Activated CD8-positive, alpha-beta T cell treated with anti-CD3 and anti-CD28 coated beads, Interleukin-2, amount 10 ng/mL, durations not matched to agents 7 days and 5 days (primary cell): ENCODE data around the gene ASS1. TPM values are rescaled to one million over a fixed set of nuclear protein-coding genes. Genes with fewer than 3 reads are reported as not detected.
A peak's percentile ranks its signal among the peaks of the same experiment; 100 is the strongest.

Source experiments
- ATAC-seq: fragments of 150-1000 bp; cut with Tn5 transposase; one replicate; pipeline ENCODE4 v1.10.0; 2021; ENCODE audit warnings: moderate library complexity
- CTCF ChIA-PET: fragments of 350-600 bp; sonication (Branson Sonifier 250); formaldehyde crosslinking; loops from one replicate; lab custom pipeline; 2021; ENCODE audit warnings: antibody characterized with exemption; lab: Charles Lee
- POLR2A ChIA-PET: fragments of 350-600 bp; sonication (Branson Sonifier 250); formaldehyde crosslinking; loops from one replicate; lab custom pipeline; 2021; ENCODE audit warnings: antibody characterized with exemption; lab: Charles Lee
- DNase-seq: peaks from one replicate; pipeline ENCODE4 v3.0.0-alpha.2; 2020
- H3K27ac Mint-ChIP-seq: one replicate; pipeline ENCODE4 v1.8.0; 2021; ENCODE audit warnings: mild to moderate bottlenecking, mixed read lengths
- H3K27me3 Mint-ChIP-seq: one replicate; pipeline ENCODE4 v1.8.0; 2021; ENCODE audit warnings: low read depth, mixed read lengths
- H3K36me3 Mint-ChIP-seq: one replicate; pipeline ENCODE4 v1.8.0; 2021; ENCODE audit warnings: low read depth, mixed read lengths
- H3K4me1 Mint-ChIP-seq: one replicate; pipeline ENCODE4 v1.8.0; 2021; ENCODE audit warnings: low read depth, mixed read lengths
- H3K4me3 Mint-ChIP-seq: one replicate; pipeline ENCODE4 v1.8.0; 2021; ENCODE audit warnings: mild to moderate bottlenecking, mixed read lengths
- H3K9me3 Mint-ChIP-seq: one replicate; pipeline ENCODE4 v1.8.0; 2022; ENCODE audit warnings: mixed read lengths; ENCODE audit not compliant: insufficient read depth
- total RNA-seq, 2 experiments: library from RNA; stranded (reverse); gene quantifications; one replicate each; pipeline ENCODE4 v1.2.3, GENCODE V29; 2021

Gene ASS1
- total RNA-seq, 2 experiments from 2014 or later = 1.8 to 3.1 TPM

DNA sequence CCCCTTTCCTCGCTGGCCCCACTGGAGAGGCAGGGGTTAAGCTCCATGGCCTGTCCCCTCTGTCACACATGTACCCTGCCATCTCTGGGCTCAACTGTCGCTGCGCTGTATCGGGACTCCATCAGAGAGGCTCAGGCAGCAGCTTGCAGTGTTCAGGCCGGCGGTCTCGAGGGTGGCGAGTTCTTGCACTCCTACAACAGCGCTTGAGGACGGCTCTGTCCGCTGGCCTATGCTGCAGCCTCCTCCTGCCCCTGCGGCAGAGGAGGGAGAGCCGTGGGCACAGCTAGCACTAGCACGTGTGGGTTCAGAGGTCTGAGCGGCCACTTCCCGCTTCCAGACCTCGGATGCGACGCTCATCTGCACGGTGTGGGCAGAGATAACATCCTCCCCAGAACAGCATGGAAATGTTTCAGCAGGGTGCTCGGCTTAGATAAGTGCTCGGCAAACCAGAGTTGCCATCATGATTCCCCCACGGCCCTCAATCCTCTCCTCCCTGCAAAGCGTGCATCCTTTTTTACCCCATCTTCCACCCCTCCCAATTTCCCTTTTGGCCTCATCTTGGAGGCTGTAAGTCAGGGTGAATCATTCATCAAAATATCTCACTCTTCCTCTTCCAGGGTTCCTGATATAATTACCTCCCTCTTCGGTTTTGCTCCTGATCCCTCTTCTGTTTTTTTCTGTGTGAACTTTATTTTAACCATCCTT is 92.7 kb downstream of the ASS1 start:
- H3K27me3 Mint-ChIP-seq = peaks cover 54% of the 10 kb centered on the region
- peaks cover 6% of the 10 kb centered on the region for H3K4me1 Mint-ChIP-seq
- no peak overlapping the region for H3K4me3 Mint-ChIP-seq
- CTCF ChIA-PET = no interaction called here
- no peaks in the 10 kb centered on the region for H3K36me3 Mint-ChIP-seq
- H3K27ac Mint-ChIP-seq = no peak overlapping the region
- ATAC-seq (peak; percentile 39), DNase-seq (no peak)
- POLR2A ChIA-PET = no interaction called here
- H3K9me3 Mint-ChIP-seq = no peaks in the 10 kb centered on the region

DNA sequence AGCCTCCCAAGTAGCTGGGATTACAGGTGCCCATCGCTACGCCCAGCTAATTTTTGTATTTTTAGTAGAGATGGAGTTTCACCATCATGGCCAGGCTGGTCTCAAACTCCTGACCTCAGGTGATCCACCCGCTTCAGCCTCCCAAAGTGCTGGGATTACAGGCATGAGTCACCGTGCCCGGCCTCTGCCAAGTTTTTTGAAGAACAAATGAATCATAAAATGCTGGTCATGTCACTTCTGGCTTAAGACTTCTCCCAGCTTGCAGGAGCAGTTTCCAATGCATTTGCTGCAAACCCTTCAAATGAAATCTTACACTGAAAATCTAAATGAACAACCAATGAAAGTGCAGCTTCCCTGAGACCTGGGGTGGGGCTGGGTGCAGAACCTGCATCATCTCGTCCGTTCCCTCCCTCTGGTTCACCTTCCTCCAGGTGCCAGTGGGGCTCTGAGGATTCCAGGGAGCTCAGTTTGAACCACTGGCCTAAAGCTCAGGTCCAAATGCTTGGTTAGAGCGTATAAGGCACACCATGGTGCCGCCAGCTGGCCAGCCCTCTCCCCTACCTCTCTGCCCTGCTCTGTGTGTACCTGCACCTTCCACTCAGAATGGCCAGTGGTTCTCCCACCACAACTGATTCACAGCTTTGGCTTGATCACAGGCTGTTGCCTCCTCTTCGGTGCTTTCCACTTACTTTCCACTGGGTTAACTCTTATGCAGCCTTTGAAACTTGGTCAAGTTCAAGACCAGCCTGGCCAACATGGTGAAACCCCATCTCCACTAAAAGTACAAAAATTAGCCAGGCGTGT is 94.9 kb downstream of the ASS1 start:
- CTCF ChIA-PET = no interaction called here
- H3K27me3 Mint-ChIP-seq = peaks cover 48% of the 10 kb centered on the region

DNA sequence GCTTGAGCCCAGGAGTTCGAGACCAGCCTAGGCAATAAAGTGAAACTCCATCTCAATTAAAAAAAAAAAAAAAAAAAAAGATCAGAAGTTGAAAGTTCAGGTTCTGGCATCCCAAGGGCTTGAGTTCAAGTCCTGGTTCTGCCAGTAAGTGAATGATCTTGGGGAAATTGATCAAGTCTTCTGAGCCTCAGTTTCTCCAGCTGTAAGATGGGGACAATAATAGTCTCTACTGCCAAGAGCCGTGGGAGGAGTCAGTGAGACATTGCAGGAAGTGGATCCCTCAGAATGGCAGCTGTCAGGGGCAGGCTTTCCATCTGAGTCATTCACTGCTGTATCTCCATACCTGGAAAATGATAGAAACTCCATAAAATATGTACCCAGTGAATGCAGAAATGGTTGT is 96.8 kb downstream of the ASS1 start:
- peaks cover 6% of the 10 kb centered on the region for H3K4me1 Mint-ChIP-seq
- ChIA-PET POLR2A (no interaction called here), CTCF (no interaction called here)
- H3K27me3 Mint-ChIP-seq = peaks cover 38% of the 10 kb centered on the region
- H3K27ac Mint-ChIP-seq = no peak overlapping the region
- no peak overlapping the region for H3K4me3 Mint-ChIP-seq
- no peaks in the 10 kb centered on the region for H3K9me3 Mint-ChIP-seq
- ATAC-seq (no peak), DNase-seq (no peak)
- H3K36me3 Mint-ChIP-seq = no peaks in the 10 kb centered on the region

More for the DNA sequence above, 94.9 kb downstream of the ASS1 start:
- Mint-ChIP-seq H3K4me3 (no peak overlapping the region), H3K36me3 (no peaks in the 10 kb centered on the region), H3K9me3 (no peaks in the 10 kb centered on the region), H3K4me1 (peaks cover 6% of the 10 kb centered on the region), H3K27ac (no peak overlapping the region)
- DNase-seq = no peak
- POLR2A ChIA-PET = interaction anchor here (0.6 kb wide), 1 partner anchor 127 kb away, joined by 3 read pairs; no protein-coding TSS in a partner anchor
- no peak for ATAC-seq

GRCh38 chr9:130542038-130542437 is 97.3 kb downstream of the ASS1 start:
- CTCF ChIA-PET = no interaction called here
- no peak overlapping the region for H3K27ac Mint-ChIP-seq

GRCh38 chr9:130542457-130543228 is 97.9 kb downstream of the ASS1 start:
- Mint-ChIP-seq H3K9me3 (no peaks in the 10 kb centered on the region), H3K4me1 (peaks cover 1% of the 10 kb centered on the region), H3K4me3 (no peak overlapping the region), H3K27me3 (peaks cover 27% of the 10 kb centered on the region), H3K36me3 (no peaks in the 10 kb centered on the region), H3K27ac (no peak overlapping the region)
- ATAC-seq (no peak), DNase-seq (no peak)
- ChIA-PET POLR2A (no interaction called here), CTCF (no interaction called here)

More at GRCh38 chr9:130542038-130542437, 97.3 kb downstream of the ASS1 start:
- Mint-ChIP-seq H3K9me3 (no peaks in the 10 kb centered on the region), H3K27me3 (peaks cover 33% of the 10 kb centered on the region), H3K4me1 (peaks cover 3% of the 10 kb centered on the region), H3K36me3 (no peaks in the 10 kb centered on the region), H3K4me3 (no peak overlapping the region)
- ATAC-seq (no peak), DNase-seq (no peak)
- POLR2A ChIA-PET = no interaction called here

DNA sequence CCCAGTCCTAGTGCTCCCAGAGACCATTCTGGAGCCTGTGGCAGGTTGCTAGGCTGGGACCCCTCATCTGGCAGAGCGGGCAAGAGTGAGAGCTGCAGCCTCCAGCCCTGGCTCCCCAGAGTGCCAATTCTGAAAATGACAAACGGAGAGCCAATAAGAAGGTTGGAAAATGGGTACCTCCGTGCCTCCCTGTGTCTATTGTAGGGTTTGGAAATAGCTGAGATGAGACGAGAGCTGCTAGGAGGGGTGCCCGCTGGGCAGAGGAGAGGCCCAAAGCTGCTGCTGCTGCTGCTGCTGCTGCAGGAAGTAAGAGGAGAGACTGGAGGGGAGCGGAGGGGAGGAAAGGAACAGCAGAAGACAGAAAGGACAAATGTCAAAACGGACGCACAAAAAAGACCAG is 98.6 kb downstream of the ASS1 start:
- DNase-seq (no peak), ATAC-seq (no peak)
- Mint-ChIP-seq H3K4me3 (no peak overlapping the region), H3K36me3 (no peaks in the 10 kb centered on the region), H3K9me3 (no peaks in the 10 kb centered on the region), H3K4me1 (no peaks in the 10 kb centered on the region), H3K27me3 (peaks cover 19% of the 10 kb centered on the region), H3K27ac (no peak overlapping the region)
- ChIA-PET POLR2A (no interaction called here), CTCF (no interaction called here)

- POLR2A ChIA-PET = no interaction called here
- Mint-ChIP-seq H3K27ac (no peak overlapping the region), H3K27me3 (peaks cover 14% of the 10 kb centered on the region), H3K4me1 (no peaks in the 10 kb centered on the region), H3K4me3 (no peak overlapping the region), H3K9me3 (peaks cover under 1% of the 10 kb centered on the region), H3K36me3 (no peaks in the 10 kb centered on the region)
- DNase-seq (no peak), ATAC-seq (no peak)
- CTCF ChIA-PET = no interaction called here
These were observed 99.1 kb downstream of the ASS1 start for GRCh38 chr9:130543859-130544258.

GRCh38 chr9:130544364-130544763 is 99.6 kb downstream of the ASS1 start:
- no peaks in the 10 kb centered on the region for H3K36me3 Mint-ChIP-seq
- CTCF ChIA-PET = no interaction called here
- ATAC-seq = no peak
- POLR2A ChIA-PET = no interaction called here
- H3K4me1 Mint-ChIP-seq = no peaks in the 10 kb centered on the region
- H3K9me3 Mint-ChIP-seq = peaks cover 5% of the 10 kb centered on the region
- no peak overlapping the region for H3K27ac Mint-ChIP-seq
- no peak for DNase-seq
- no peak overlapping the region for H3K4me3 Mint-ChIP-seq
- H3K27me3 Mint-ChIP-seq = peaks cover 12% of the 10 kb centered on the region

- Mint-ChIP-seq H3K27ac (no peak overlapping the region), H3K9me3 (peaks cover 10% of the 10 kb centered on the region), H3K4me1 (no peaks in the 10 kb centered on the region), H3K4me3 (no peak overlapping the region), H3K36me3 (no peaks in the 10 kb centered on the region), H3K27me3 (no peaks in the 10 kb centered on the region)
- DNase-seq (no peak), ATAC-seq (no peak)
- POLR2A ChIA-PET = no interaction called here
- CTCF ChIA-PET = no interaction called here
These were observed 103.3 kb downstream of the ASS1 start for GRCh38 chr9:130548103-130548502.

DNA sequence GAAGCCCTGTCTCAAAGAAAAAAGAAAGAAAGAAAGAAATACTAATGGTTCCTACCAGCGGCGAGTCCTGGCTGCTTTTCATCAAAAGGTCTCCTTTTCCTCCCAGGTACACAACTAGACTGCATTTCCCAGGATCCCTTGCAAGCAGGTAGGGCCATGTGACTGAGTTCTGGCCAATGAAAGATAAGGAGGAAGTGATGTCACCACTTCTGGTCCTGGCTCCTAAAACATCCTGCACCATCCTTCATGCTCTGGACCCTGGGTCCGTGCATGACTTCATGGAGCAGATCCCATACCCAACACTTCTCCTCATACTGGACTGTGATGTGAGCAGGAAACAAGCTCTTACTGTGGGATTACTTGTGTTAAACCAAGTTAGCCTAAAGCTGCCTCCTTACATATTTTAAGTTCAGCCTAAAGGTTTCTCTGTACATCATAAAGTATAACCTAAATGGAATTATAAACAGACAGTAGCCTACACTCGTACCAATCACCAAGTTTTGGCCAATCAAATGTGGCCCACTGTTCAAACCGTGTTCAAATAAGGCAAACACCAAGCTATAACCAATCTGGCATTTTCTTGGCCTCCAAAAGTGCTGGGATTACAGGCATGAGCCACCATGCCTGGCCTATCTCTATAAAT is 104.5 kb downstream of the ASS1 start:
- Mint-ChIP-seq H3K36me3 (no peaks in the 10 kb centered on the region), H3K27ac (no peak overlapping the region), H3K4me1 (no peaks in the 10 kb centered on the region), H3K4me3 (no peak overlapping the region), H3K27me3 (no peaks in the 10 kb centered on the region), H3K9me3 (peaks cover 10% of the 10 kb centered on the region)
- DNase-seq = no peak
- ChIA-PET CTCF (no interaction called here), POLR2A (no interaction called here)
- no peak for ATAC-seq
